Stimulated activated CD4-positive, alpha-beta T cell treated with anti-CD3 and anti-CD28 coated beads, Interleukin-4, amount 100 ng/mL, for 4 hours (primary cell): Measurements from ENCODE around the gene UNC93B1.

Experiments
- DNase-seq, 2 experiments: peaks; one replicate each; pipeline ENCODE4 v3.0.0-alpha.2; 2020

UNC93B1 gene

DNA sequence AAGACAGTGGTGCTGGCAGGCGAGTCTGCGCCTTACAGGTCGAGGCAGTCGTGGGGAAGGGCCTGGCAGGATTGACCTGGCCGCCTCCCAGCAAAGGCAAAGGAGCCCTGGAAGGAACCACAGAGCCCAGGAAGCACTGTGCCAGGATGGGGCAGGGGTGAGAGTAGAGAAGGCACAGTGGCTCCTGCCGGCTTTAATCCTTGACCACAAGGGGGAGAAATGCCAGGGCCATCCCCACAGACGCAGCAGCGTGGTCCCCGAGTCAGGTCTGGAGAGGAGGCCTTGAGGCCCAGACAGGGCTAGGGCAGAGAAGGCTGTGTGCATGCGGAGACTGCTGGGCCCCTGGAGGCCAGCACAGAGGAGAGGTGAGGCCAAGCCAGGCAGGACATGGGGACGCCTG is 16.7 kb upstream of the UNC93B1 start:
- no peak for DNase-seq

DNA sequence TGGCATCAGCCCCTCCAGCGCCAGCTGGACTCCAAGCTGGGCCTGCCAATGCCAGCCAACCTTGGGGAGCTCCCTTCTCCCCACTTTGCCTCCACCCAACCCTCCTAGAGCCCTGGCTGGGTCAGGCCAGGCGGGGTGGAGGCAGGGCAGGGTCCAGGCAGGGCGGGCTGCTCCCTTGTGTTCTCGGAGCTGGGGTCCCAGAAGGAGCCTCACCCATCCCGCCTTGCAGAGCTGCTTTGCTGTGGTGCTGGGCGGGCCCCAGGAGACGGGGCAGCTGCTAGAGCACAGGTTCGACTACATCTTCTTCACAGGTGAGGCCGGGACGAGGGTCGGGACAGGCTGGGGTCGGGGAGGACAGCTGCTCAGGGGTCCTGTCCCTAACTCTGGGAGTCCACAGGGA is 15.6 kb upstream of the UNC93B1 start:
- DNase-seq, result no peak

DNA sequence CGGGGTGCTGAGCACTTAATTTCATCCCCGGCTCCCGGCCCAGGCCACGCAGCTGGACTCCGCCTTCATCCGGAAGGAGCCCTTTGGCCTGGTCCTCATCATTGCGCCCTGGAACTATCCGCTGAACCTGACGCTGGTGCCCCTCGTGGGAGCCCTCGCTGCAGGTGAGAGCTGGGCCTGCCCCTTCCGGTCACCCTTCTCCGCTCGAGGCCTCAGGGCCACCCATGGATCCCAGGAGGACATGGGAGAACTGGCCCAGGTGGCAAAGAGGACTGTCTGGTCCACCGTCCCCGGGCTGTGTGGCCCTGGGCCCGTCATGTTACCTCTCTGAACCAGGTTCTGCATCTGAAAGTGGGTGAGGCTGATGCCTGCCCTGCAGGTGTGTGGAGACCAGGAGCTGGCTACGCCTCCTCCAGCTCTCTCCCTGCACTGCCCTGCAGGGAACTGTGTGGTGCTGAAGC is 14.9 kb upstream of the UNC93B1 start:
- no peak for DNase-seq

DNA sequence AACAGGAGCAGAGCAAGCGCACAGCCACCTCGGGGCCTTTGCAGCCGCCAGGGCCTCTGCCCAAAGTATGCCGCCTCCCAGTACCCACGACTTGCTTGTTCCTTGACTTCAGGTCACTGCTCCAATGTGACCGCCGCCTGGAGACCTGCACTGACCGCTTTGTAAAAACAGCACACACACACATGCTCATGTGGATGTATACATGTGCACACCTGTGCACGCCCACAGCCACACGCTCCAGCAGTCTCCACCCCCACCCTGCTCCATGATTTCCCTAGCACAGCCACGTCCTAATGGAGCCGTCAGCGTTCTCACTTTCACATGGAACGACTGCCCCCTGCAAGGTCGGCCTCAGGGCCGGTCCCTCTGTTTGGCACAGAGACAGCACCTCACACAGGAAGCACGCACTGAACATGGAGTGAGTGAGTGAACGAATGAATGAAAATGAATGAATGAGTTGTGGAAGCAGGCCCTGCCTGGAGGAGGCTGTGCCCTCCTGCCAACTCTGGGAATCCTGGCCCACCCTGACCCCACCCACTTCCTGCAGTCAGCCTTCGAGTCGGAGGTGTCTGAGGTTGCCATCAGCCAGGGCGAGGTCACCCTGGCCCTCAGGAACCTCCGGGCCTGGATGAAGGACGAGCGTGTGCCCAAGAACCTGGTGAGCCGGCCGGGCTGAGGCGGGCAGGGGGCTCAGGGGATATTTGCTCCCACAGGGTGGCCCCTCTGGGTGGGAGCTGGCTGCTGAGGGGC is 14.3 kb upstream of the UNC93B1 start:
- DNase-seq, result no peak

DNA sequence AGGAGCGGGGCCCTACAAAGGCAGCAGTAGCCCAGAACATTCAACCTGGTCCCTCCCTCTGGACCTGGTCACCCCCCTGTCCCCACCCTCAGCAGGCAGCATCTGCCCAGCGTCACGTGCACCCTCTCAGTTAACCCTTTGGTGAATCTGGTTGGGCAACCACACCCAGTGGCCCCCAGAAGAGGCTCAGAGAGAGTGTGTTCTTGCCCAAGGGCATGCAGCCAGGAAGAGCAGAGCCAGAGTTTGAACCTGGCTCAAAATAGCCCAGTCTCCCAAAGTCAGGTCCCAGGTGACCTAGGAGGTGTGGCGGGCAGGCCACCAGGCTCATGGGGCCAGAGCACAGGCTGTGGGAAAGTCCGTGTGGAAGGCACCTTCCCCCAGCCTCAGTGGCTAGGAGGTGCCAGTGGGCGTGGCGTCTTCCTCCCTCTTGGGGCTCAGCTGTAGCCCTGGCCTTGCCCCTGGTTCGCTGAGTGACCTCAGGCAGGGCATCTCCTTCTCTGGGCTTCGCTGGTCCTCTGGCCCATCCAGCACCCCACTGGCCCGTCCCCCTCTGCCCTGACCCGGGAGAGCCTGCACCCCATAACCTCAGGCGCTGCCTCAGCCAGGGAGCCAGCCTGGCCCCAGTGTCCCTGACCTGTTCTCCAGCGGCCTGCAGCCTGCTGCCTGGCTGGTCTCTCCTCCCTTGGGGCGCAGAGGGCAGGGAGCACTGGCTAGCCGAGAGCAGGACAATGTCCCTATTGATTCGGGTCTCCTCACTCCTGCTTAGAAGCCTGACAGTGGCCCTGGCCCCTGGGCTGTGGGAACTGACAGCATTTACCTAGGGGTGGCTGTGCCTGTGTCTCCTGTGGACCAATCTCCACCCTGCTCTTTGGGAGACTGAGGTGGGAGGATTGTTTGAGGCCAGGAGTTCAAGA is 13.3 kb upstream of the UNC93B1 start:
- no peak for DNase-seq

DNA sequence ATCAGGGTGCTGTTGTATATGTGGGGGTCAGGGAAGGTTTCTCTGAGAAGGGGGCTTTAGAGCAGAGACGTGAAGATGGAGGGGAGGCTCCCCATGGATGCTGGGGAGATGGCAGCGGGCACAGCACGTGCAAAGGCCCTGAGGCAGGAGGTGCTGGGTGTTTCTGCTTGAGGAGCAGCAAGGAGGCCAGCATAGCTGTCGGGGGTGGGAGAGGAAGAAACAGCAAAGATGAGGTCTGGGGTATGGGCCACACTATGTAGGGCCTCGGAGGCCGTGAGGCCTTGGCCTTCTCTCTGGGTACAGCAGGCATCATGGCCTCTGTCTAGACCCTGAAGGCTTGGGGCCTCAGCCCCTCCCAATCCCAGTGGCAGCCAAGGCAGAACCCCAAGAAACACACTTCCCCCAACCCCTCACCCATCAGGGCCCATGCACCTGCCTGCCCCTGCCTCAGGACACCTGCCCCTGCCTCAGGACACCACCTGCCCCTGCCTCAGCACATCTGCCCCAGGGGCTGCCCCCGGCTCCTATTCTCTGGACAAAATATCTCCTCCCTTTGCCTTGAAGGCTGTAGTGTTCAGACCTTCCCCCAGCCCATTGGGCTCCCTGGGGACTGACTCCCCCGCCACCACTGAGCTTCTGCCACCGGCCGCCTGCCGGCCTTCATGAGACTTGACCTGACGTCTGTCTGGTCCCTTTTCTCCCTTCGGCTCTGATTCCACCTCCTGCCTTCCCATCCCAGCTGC is 12.4 kb upstream of the UNC93B1 start:
- no peak for DNase-seq

DNA sequence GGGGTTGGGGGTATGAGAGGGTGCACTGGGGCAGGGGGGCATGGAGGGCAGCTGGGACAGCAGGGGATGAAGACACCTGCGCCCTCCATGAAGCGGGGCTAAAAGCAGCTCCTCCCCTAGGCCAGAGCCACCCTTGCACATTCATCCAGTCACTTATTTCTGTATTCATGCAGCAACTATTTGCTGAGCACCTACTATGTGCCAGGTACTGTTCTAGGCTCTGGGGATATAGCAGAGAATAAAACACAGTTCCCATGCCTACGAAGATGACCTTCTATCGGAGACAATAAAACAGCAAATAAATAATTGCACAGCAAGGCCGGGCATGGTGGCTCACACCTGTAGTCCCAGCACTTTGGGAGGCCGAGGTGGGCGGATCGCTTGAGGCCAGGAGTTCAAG is 11.6 kb upstream of the UNC93B1 start:
- no peak for DNase-seq

DNA sequence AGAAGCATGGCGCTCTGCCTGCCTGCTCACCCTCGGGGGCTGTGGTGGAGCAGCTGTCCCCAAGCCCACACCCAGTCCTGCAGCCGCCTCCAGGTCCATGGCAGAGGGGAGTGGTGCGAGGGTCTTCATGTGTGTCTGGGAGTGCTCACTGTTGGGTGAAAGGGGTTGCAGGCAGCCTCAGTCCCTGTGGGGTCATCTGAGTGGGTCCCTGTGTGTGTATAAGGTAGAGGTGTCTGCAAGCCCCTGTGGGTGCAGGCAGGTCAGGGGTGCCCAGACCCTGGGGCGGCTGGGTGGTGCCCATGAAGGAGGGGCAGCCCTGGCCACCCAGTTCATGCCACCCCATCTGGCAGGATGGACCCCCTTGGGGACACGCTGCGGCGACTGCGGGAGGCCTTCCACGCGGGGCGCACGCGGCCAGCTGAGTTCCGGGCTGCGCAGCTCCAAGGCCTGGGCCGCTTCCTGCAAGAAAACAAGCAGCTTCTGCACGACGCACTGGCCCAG is 11.1 kb upstream of the UNC93B1 start:
- DNase-seq, result no peak

DNA sequence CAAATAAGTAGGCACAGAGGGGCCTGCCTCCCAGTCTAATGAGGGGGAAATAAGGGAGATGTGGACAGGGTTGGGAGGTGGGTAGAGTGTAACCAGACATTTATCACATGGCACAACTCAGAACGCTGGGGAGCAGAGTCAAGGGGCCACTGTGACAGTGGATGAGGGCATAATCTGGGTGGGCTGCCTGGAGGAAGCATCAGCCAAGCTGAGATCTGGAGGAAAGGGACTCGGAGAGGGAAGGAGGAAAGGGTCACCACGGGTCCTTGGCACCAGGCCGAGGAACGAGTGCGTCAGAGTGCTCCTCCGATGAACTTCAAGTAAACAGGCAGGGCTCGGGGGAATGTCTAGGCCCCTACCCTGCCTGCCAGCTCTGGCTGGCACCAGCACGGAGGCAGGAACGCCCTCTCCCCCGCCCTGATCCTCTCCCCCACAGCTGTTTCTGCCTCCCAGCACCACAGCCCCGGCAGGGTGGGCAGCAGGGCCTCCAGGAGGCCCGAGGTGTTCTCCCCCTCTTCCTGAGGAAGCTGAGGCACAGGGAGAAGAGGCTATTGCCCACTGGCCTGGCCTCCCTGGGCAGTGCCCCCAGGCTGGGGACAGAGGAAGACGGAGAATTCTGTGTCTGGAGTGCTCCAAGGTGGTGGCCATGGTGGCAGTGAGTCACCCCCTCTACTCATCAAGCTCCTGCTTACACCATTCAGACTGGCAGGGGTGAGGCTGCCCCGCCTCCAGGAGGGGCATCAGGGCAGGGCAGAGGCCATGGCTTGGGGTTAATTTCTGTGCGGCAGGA is 10.5 kb upstream of the UNC93B1 start:
- DNase-seq, result no peak

DNA sequence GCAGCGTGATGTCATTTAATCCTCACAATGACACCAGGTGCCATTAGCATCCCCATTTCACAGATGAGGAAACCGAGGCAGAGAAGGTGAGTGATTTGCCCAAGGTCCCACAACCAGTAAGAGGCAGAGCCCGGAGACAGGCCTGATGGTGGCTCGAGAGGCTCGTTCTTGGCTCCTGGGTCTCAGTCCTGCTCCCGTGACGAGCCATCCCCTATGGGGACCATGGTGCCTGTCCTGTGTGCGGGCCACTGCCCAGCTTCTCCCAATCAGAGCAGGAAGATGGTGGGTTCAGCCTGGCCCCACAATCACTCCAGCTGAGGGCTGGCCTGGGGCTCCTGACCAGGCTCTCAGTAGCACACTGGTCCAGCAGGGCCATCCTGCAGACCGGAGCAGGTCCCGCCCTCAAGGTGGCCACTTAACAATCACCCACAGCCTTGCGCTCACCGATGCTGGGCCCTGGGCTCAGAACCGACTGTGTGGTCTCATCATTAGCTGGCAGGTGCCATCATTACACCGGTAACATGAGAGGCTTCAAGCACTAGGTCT is 9.8 kb upstream of the UNC93B1 start:
- no peak for DNase-seq

DNA sequence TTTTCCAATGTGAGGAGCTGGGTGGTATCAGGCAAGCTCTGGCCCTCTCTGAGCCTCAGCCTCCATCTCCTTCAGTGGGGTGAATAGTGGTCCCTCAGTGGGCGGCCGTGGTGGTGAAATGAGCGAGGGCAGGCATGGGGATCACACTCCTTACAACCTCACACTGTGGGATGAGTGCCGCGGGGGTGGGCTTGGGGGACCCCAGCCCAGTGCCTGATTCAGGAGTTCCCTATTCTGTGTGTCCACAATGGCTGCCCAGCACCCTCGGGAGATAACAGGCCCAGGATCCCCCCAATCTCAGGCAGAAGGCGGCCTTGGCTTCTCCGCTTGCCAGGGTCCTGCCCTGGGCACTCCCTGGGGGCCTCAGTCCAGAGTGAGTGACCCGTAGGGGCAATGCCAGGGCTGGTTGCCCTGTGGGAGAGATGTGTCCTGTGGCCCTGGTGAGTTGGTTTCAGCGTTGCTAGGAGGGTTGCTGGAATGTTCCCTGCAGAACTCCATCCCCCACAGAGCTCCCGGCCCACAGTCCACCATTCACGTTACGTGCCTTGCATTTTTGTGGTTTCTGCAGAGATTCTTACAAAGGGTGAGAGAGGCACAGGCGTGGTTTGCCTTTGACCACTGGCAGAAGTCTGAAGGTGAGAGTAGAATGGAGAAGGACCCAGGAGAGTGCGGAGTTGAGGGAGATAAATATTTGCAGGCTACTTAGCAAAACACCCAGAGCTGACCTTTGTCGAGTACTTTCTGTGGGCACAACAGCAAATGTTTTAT is 9.1 kb upstream of the UNC93B1 start:
- DNase-seq, result no peak

DNA sequence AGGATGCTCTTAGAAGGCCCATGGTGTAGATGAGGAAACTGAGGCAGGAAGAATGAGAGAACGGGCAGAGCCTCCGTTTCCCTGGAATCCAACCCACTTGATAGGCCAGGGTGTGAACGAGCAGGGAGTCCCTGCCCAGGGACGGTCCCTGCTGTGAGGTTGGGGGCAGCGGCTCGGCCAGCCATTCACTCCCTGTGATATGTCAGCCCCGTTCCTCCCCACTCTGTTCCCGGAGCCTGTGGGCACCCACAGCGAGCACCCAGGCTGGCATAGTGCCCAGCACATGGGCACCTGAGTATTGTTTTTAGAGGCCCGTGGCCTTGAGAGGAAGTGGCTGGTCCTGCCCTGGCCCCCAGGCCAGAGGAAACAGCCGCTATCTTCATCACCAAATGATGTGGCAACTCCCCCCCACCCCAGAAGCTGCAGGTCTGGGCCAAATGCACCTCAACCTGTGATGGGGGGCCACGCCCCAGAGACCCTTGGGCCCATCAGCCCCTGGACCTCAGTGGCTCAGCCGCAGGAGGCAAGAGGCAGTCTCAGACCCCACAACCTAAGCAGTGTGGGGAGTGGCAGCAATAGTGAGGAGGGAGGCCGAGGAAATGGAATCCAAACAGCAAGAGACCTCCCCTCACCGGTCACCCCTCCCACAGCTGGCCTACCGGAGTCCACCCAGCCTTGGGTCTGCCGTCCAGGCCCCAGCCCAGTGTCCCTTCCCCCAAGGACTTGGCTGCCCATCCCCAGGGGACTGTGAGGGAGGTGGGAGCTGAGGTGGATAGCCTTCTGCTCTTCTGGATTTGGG is 8.3 kb upstream of the UNC93B1 start:
- no peak for DNase-seq

DNA sequence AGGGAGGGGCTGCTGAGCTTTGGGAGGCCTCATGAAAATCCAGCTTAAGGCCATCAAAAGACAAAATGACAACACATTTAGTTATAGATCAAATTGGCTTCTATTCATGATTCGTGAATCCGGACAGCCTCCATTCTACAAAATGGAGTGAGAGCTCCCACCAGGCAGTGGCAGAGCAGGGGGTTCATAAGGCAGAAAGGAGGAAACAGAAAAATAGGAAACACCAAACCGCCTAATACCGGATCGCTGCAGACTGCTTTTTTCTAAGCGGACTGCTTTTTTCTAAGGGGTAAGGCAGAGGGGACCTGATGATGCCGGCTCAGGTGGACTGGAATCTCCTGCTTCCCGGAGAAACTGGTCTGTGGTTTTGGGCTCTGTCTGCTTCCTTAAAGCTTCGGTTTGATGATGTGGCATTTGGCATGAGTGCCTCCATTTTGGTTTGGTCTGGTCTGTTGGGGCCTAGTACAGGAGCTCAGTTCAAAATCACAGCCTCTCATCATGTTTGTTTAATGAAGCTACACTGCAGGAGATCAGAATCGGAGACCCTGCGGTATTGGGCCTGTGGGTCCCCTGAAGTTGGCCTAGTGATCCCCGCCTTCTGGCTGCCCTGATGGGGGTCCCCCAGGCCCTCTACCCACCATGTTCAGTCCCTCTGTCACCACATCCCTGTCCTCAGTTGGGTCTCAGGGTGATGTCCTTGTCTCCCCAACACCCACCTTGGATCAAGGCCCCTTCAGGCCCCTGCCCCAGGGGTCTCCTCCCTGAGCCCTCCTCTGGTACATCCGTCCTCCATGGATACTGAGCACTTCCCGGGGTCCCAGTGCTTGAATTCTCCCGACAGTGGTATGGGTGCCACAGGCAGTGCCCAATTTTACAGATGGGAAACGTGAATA is 7.4 kb upstream of the UNC93B1 start:
- no peak for DNase-seq

DNA sequence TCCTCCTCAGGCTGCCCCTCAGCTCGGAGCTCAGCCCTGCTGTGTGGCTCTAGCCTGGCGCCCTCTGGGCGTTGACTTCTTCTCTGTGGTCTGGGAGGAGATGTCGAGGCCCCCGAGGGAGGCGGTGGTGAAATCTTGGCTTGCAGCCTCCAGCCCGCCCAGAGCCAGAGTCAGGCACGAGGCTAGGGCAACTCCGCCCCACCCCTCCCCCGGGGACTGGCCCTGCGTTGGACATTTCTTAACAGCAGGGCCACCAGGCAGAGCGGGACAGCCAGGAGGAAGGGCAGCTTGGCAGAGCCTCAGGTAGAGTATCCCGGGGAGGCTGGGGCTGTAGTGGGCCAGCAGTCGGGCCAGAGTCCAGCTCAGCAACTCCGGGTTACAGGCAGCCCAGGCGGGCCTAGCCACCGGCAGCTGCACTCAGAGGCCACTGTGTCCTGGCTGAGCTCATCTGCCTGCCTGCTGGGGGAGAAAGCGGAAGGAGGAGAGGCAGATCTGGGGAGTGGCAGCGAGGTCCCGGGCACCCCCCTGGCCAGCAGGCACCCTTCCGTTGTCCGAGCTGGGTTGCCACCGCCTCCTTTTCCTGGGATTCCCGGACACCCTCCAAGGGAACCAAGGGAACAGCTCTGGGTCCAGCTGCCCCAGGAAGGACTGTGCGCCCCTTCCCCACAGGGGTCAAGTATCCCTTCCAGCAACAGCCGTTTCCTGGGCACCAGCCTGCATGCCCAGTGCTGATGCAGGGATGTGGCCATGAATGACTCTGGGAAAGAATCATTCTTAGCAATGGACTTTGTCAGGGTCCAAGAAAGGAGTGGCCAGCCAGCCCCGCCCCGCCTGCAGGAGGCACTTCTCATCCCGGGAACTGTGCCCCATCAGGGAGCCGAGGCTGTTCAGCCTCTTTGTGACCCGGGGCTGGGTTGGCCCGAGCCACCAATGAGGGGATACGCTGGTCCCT is 6.5 kb upstream of the UNC93B1 start, which contains the start of gene ALDH3B1:
Gene ALDH3B1, plus strand, starts transcription at position 238 of the 952 bp plus-strand sequence. CDS start 4,971 bp downstream, outside the sequence.
- DNase-seq, result no peak

DNA sequence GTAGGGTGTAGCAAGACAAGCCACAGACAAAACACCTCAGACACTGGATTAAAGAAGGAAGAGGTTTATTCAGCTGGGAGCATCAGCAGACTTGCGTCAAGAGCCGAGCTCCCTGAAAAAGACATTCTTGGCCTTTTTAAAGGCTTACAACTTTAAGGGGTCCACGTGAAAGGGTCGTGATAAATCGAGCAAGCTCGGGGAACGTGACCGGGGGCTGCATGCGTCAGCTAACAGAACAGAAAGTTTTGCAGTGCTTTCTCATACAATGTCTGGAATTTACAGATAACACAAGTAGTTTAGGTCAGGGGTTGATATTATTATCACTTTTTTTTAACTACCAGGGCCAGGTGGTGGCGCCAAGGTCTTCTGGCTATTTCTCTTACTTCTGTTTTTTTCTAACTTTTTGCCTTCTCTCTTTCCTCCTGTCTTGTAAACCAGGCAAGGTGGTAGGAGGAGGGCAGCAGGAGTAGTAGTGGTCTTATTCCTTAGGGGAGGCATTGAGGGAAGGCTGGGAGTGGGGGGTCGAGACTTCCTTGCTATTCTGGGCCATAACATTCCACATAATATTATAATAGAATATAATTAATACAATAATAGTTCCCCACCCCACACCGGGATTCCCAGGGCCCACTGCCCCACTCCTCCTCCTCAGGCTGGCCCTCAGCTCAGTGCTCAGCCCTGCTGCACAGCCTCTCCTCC is 5.6 kb upstream of the UNC93B1 start:
- DNase-seq, result no peak

DNA sequence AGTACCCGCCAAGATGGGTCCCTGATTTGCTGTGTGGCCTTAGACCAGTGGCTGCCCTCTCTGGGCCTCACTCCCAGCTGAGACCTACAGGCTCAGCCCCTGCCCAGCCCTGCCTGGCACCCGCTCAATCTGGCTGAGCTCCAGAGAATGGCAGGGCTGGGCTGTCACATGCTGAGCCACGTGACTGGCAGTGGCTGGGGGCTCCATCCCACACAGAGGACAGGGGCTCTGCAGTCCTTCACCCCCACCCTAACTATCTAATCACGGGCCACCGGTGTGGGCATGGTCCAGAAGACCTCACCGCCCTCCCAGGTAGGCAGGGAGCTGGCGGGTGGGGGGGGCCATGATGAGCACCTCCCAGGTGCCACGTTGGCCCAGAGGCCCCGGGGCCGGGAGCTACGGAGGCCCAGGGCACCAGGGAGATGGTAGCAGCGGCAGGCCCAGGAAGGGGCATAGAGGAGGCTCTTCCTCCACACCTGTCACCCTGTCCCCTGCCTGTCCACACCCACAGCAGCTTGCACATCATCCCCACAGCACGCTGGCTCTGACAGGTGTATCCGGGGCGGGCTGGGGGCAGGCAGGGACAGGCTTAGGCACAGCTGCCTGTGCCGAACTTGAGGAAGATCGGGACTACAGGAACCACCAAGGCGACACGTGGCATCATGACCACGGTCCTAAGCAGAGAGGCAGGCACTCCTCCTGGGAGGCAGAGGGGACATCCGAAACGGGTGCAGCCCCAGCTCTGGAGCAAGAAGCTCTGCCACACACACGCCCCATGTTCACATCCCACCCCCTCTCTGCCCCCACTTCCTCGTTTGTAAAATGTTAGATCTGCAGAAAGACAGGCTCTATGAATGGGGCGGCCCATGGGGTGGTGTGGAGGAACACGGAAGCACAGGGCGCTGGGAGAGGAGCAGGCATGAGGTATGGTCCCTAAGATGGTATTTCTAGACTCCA is 4.8 kb upstream of the UNC93B1 start:
- DNase-seq, result no peak
